Lower leg skin (tissue), 4 donors: Measurements from ENCODE around the gene UROC1. TPM values are rescaled to one million over a fixed set of nuclear protein-coding genes. Genes with fewer than 3 reads are reported as not detected.
"Not testable (repeated sequence)": the region's sequence is repeated elsewhere in the genome, so short reads cannot be mapped to it uniquely, and the experiment has no call there.

ENCODE experiments used
- DNase-seq, 2 donors: peaks; one replicate each; pipeline ENCODE4 v3.0.0-alpha.2; 2019; ENCODE audit warnings: low spot score in 2 of 2
- H3K4me3 ChIP-seq: fragments of 200-600 bp; sonication (generic); 2 replicates; pipeline ENCODE4 v1.5.1; 2017; ENCODE audit warnings: mild to moderate bottlenecking, low read depth; ENCODE audit not compliant: poor library complexity, severe bottlenecking
- CTCF ChIP-seq, 3 donors: fragments of 450-650 bp; IDR thresholded peaks; one replicate each; pipeline ENCODE4 v1.5.1; 2016; ENCODE audit warnings: antibody characterized with exemption in 3 of 3, mild to moderate bottlenecking in 3 of 3, moderate library complexity in 2 of 3
- POLR2A ChIP-seq, 2 donors: fragments of 450-650 bp; IDR thresholded peaks; one replicate each; pipeline ENCODE4 v1.6.1; 2016 to 2017; ENCODE audit warnings: antibody characterized with exemption in 2 of 2, mild to moderate bottlenecking in 1 of 2, moderate library complexity in 1 of 2
- WGBS, 2 donors: methylation state at CpG; one replicate each; pipeline ENCODE4 v1.1.5; 2018; 5-methylcytosine and 5-hydroxymethylcytosine counted together
- intact Hi-C: fragments of 100-400 bp; cut with DNase I; formaldehyde crosslinking; loops from one replicate; pipeline ENCODE4 v1.15.0; 2023; ENCODE audit warnings: low total_unique reads
- total RNA-seq, 4 donors: library from RNA; depleted of rRNA; stranded (reverse); fragments of >200 nt; gene quantifications; one replicate each; pipeline ENCODE4 v1.1.0, GENCODE V29; 2016

UROC1 gene
- total RNA-seq, 4 donors from 2014 or later, result not detected

DNA sequence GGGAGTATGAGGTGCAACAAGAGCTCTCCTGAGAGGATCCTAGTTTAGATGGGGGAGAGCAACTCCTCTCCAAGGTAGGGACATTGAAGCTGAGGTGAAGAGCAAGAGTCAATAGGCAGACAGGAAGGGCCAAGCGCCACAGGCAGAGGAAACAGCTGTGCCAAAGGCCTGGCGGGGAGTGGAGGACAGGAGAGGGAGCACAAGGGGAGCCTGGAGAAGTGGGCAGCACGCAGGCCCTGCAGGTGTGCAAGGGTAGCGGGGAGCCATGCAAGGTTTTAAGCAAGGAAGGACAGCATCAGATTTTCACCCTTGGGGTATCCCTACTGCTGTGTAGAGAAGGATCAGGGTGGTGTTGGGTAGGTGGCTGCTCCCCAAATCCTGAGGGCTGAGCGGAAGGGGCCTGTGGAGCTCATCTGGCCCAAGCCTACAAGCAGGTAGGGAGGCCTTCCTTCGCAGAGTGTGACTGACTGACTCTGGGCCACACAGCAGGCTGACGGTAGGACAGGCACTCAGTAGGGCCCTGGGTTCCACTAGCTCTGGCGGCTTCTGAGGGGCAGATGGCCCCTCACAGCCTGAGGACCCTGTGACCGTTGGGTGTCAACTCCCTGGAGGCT, 19.6 kb upstream of the UROC1 start:
- intact Hi-C loops, result no loop called here
- no peak overlapping the region for H3K4me3 ChIP-seq
- no peak for TF ChIP-seq CTCF (IDR thresholded peaks at IDR 0.05)
- TF ChIP-seq POLR2A (IDR thresholded peaks at IDR 0.05), result no peak
- DNase-seq, result peak in 1 of 2 donors; percentile 60
- 68 to 75% methylated on average over 9 of the region's 9 CpGs for WGBS, 2 donors

- intact Hi-C loops, result no loop called here
- H3K4me3 ChIP-seq, result no peak overlapping the region
- 75 to 89% methylated on average over 3 of the region's 3 CpGs for WGBS, 2 donors
- peak in 1 of 2 donors; percentile 65 for DNase-seq
- TF ChIP-seq POLR2A (IDR thresholded peaks at IDR 0.05), result no peak
Measured at GRCh38 chr3:126536126-126536525, 18.6 kb upstream of the UROC1 start.

- TF ChIP-seq CTCF (IDR thresholded peaks at IDR 0.05) (no peak), POLR2A (IDR thresholded peaks at IDR 0.05) (no peak)
- intact Hi-C loops, result no loop called here
- H3K4me3 ChIP-seq, result no peak overlapping the region
- DNase-seq, result peak in 1 of 2 donors; percentile 45
Measured at GRCh38 chr3:126535636-126536035, 18.1 kb upstream of the UROC1 start.

DNA sequence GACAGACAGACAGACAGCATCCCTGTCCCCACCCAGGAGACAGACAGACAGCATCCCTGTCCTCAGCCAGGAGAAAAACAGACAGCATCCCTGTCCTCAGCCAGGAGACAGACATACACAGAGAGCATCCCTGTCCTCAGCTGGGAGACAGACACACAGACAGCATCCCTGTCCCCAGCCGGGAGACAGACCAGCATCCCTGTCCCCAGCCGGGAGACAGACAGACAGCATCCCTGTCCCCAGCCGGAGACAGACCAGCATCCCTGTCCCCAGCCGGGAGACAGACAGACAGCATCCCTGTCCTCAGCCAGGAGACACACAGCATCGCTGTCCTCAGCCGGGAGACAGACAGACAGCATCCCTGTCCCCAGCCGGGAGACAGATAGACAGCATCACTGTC, 17.1 kb upstream of the UROC1 start:
- intact Hi-C loops, DNase-seq, H3K4me3 ChIP-seq: not testable (repeated sequence)
- 79 to 91% methylated on average over 3 to 7 of the region's 7 CpGs for WGBS, 2 donors

- no peak overlapping the region for H3K4me3 ChIP-seq
- TF ChIP-seq CTCF (IDR thresholded peaks at IDR 0.05) (no peak), POLR2A (IDR thresholded peaks at IDR 0.05) (no peak)
- DNase-seq, result no peak
- intact Hi-C loops, result no loop called here
Measured at GRCh38 chr3:126533506-126533905, 15.9 kb upstream of the UROC1 start.

- no peak for TF ChIP-seq CTCF (IDR thresholded peaks at IDR 0.05)
- TF ChIP-seq POLR2A (IDR thresholded peaks at IDR 0.05), result no peak
- intact Hi-C loops, result no loop called here
- H3K4me3 ChIP-seq, result no peak overlapping the region
- WGBS, 2 donors, result 89 to 90% methylated on average over 6 of the region's 6 CpGs
- no peak for DNase-seq
Measured at GRCh38 chr3:126531051-126531330, 13.4 kb upstream of the UROC1 start.

GRCh38 chr3:126530171-126531050, 12.8 kb upstream of the UROC1 start:
- DNase-seq, result no peak
- H3K4me3 ChIP-seq, result no peak overlapping the region
- WGBS, 2 donors, result 67 to 78% methylated on average over 16 of the region's 18 CpGs
- intact Hi-C loops, result no loop called here
- TF ChIP-seq POLR2A (IDR thresholded peaks at IDR 0.05) (no peak), CTCF (IDR thresholded peaks at IDR 0.05) (no peak)
